ENCODE data around the gene ACSM6. TPM values are rescaled to one million over a fixed set of nuclear protein-coding genes. Genes with fewer than 3 reads are reported as not detected.

The ACSM6 gene
- polyA plus RNA-seq, 1 experiment, result not detected

DNA sequence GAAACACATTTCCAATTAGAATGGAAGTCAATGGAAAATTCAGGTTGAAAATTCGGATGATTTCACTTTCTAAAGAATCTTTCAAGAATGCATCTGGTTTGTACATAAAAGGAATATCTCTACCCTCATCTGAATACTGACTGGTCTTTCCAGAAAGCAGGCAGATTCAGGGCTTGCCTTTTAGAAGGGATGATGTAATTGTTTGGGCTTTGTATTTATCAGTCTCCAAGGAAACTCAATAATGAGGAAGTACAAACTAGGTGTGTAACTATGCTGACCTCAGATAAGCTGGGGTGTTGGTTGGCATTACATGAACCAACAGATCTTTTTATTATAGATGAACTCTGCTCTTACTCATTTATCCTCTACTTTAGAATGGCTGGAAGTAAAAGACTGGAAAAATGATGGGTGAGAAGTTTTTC lies 72.6 kb downstream of the ACSM6 start:
- H3K36me3 ChIP-seq (ENCODE audit: control insufficient read depth, insufficient read depth, low read length), result peaks cover 8% of the 10 kb centered on the region
- CTCF ChIA-PET, result interaction anchor here (1.1 kb wide), 1 partner anchor 20 kb away, joined by 3 read pairs; no protein-coding TSS in a partner anchor
- H3K4me3 ChIP-seq (ENCODE audit: low read depth, low read length), result no peak overlapping the region
- peak; percentile 91 for DNase-seq (ENCODE audit: low read depth)
- no peak for TF ChIP-seq CTCF (IDR thresholded peaks at IDR 0.05; ENCODE audit: insufficient read depth, low read depth, low read length)
- POLR2A ChIA-PET, result no interaction called here
- no peaks in the 10 kb centered on the region for H3K27me3 ChIP-seq (ENCODE audit: control insufficient read depth, insufficient read depth, low read length)

DNA sequence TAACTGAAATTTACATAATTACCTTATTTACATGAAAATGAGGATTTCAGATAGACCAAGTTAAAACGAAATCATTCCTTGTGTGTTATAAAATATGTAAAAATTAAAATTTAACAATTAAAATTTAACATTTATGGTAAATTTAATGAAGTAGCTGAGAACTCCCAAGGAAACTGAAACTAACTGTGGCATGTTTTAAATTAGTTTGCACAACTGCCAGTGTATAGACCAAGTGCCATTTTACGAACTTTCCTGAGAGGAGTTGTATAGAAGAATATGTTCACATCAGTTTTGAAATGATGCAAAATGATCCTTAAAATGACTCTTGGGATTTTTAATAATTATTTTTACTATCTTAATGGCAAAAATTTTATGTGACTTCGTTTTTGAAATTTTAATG lies 73.2 kb downstream of the ACSM6 start:
- POLR2A ChIA-PET, result no interaction called here
- CTCF ChIA-PET, result interaction anchor here (1.1 kb wide), 1 partner anchor 20 kb away, joined by 3 read pairs; no protein-coding TSS in a partner anchor

DNA sequence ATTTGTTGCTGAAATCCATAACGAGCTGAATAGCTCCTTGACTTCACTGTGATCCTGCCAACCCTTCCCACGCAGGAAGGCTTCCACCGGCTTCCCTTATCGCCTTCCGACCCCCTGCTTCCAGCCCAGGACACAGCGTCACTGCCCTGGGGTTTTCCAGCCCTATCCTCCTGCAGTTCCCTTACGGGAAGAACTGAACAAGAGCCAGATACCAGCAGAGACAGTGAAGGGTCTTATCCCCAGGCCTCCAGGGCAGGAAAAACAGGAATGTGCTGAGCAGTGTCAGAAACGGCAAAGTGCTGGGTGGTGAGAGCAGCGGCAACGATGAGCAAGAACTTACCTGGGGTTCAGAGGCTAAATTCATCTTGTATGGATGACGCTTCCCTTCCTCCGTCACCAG lies 74.4 kb downstream of the ACSM6 start:
- ChIA-PET CTCF (interaction anchor here (2.0 kb wide), 1 partner anchor 8 kb away, joined by 4 read pairs; no protein-coding TSS in a partner anchor), POLR2A (no interaction called here)
- no peak for TF ChIP-seq CTCF (IDR thresholded peaks at IDR 0.05; ENCODE audit: insufficient read depth, low read depth, low read length)
- DNase-seq (ENCODE audit: low read depth), result no peak
- peaks cover 6% of the 10 kb centered on the region for H3K36me3 ChIP-seq (ENCODE audit: control insufficient read depth, insufficient read depth, low read length)
- H3K4me3 ChIP-seq (ENCODE audit: low read depth, low read length), result no peak overlapping the region
- H3K27me3 ChIP-seq (ENCODE audit: control insufficient read depth, insufficient read depth, low read length), result no peaks in the 10 kb centered on the region

More for the DNA sequence above, 73.2 kb downstream of the ACSM6 start:
- no peak for TF ChIP-seq CTCF (IDR thresholded peaks at IDR 0.05; ENCODE audit: insufficient read depth, low read depth, low read length)
- no peak overlapping the region for H3K4me3 ChIP-seq (ENCODE audit: low read depth, low read length)
- H3K36me3 ChIP-seq (ENCODE audit: control insufficient read depth, insufficient read depth, low read length), result peaks cover 6% of the 10 kb centered on the region
- no peaks in the 10 kb centered on the region for H3K27me3 ChIP-seq (ENCODE audit: control insufficient read depth, insufficient read depth, low read length)
- DNase-seq (ENCODE audit: low read depth), result no peak

GRCh38 chr10:95273393-95274312 lies 79.6 kb downstream of the ACSM6 start:
- CTCF ChIA-PET, result interaction anchor here (0.6 to 1.6 kb wide), 4 partner anchors 27 to 613 kb away, joined by 3 to 7 read pairs (median 4); no protein-coding TSS in a partner anchor
- Histone ChIP-seq H3K36me3 (ENCODE audit: control insufficient read depth, insufficient read depth, low read length) (peaks cover 1% of the 10 kb centered on the region), H3K27me3 (ENCODE audit: control insufficient read depth, insufficient read depth, low read length) (no peaks in the 10 kb centered on the region), H3K4me3 (ENCODE audit: low read depth, low read length) (peak overlapping the region; percentile 8; the same call in 1 of the 2 replicates)
- POLR2A ChIA-PET, result no interaction called here
- peak; percentile 90 for DNase-seq (ENCODE audit: low read depth)
- no peak for TF ChIP-seq CTCF (IDR thresholded peaks at IDR 0.05; ENCODE audit: insufficient read depth, low read depth, low read length)

DNA sequence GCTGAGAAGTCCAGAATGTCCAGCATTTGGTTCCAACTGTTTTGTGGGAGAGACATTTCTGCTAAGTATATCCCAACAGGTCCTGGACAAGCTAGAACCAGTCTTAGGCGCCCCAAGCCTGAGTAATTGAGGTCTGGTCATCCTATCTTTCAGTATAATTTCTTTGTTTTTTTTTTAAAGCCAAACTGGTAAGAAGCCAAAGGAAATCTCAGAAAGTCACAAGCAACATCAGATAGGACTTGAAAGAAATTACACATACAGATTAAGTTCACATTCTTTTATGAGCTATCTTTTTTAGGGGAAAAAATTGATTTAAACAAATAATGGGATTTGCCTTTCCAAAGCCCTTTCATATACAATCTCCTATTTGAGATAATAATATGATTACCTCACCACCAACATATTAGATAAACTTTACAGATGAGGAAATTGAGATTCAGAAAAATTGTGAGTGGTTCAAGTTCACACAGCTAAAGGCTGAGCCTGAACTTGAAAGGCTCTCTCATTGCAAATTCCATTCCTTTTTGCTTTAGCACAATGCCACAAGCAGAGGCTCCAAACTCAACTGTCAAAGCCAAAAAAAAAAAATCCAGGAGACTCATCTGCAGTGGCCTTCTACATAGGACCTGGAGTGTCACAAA lies 81.8 kb downstream of the ACSM6 start:
- DNase-seq (ENCODE audit: low read depth), result no peak
- ChIA-PET CTCF (interaction anchor here (0.6 to 1.8 kb wide), 3 partner anchors 9 to 87 kb away, joined by 3 to 5 read pairs (median 4); no protein-coding TSS in a partner anchor), POLR2A (interaction anchor here (0.6 kb wide), 2 partner anchors 19 to 134 kb away, joined by 3 read pairs; no protein-coding TSS in a partner anchor)
- peaks cover 1% of the 10 kb centered on the region; the same call in 1 of the 2 replicates for H3K36me3 ChIP-seq (ENCODE audit: control insufficient read depth, insufficient read depth, low read length)
- no peak for TF ChIP-seq CTCF (IDR thresholded peaks at IDR 0.05; ENCODE audit: insufficient read depth, low read depth, low read length)
- H3K4me3 ChIP-seq (ENCODE audit: low read depth, low read length), result no peak overlapping the region
- H3K27me3 ChIP-seq (ENCODE audit: control insufficient read depth, insufficient read depth, low read length), result no peaks in the 10 kb centered on the region

Data from BJ (cell line).